ENCODE results near the gene C1QL4. TPM values are rescaled to one million over a fixed set of nuclear protein-coding genes. Genes with fewer than 3 reads are reported as not detected.

Gene C1QL4
- polyA plus RNA-seq, 2 of the 4 experiments (the other 2 are of a cell fraction): 1.5 to 2.8 TPM

GRCh38 chr12:49347311-49348193, 10.6 kb upstream of the C1QL4 start:
- 13% methylated on average over 21 of the region's 37 CpGs for WGBS (ENCODE audit: missing lambda C conversion rate)
- Histone ChIP-seq H3K27ac (peak overlapping the region; percentile 80 to 86), H3K9me3 (no peaks in the 10 kb centered on the region), H3K4me3 (peak overlapping the region; percentile 50), H3K4me1 (peaks cover 48% of the 10 kb centered on the region), H3K4me2 (peak overlapping the region; percentile 82)
- FAIRE-seq (no peak), ATAC-seq (peak; percentile 84 to 90), DNase-seq (ENCODE audit: low read depth in 1 of 2, low spot score in 1 of 2) (peak; percentile 95 to 98)
- POLR2A ChIA-PET: interaction anchor here (1.0 to 2.1 kb wide), 7 partner anchors 11 to 220 kb away, joined by 3 to 11 read pairs (median 5); partner anchors contain the start of genes C1QL4, SPATS2 and TROAP
- CTCF ChIA-PET: interaction anchor here (0.6 to 9.5 kb wide), 73 partner anchors 10 to 702 kb away, joined by 3 to 201 read pairs (median 4); partner anchors contain the start of genes C1QL4, DHH, PRPF40B and PRPH
- TF ChIP-seq RCOR1 (IDR thresholded peaks at IDR 0.05; ENCODE audit: low read depth, low read length): no peak
- peak; percentile 44; the same call in 1 of the 2 replicates for TF ChIP-seq E2F6 (IDR thresholded peaks at IDR 0.05; ENCODE audit: borderline replicate concordance, low read depth)
- TF ChIP-seq REST (IDR thresholded peaks at IDR 0.05): no peak
- TF ChIP-seq EHF (CRISPR knock-in tag; IDR thresholded peaks at IDR 0.05): no peak
- TF ChIP-seq CHD2 (IDR thresholded peaks at IDR 0.05; ENCODE audit: low read length, partially characterized antibody): peak; percentile 28
- TF ChIP-seq ZNF302 (CRISPR knock-in tag; IDR thresholded peaks at IDR 0.05): no peak
- TF ChIP-seq BCL3 (IDR thresholded peaks at IDR 0.05): peak; percentile 70; the same call in 1 of the 3 replicates
- no peak; the same call in 1 of the 2 replicates for TF ChIP-seq ZC3H11A (IDR thresholded peaks at IDR 0.05)
- no peak for TF ChIP-seq HOXB13 (CRISPR knock-in tag; IDR thresholded peaks at IDR 0.05; ENCODE audit: low read depth)
- TF ChIP-seq BHLHE40 (IDR thresholded peaks at IDR 0.05; ENCODE audit: low read depth, low read length): no peak; the same call in 1 of the 2 replicates
- no peak for TF ChIP-seq RNF2 (IDR thresholded peaks at IDR 0.05; ENCODE audit: borderline replicate concordance, low read depth)
- TF ChIP-seq HOXA7 (CRISPR knock-in tag; IDR thresholded peaks at IDR 0.05): no peak
- no peak for TF ChIP-seq NR3C1 (IDR thresholded peaks at IDR 0.05)
- TF ChIP-seq NPAS2 (CRISPR knock-in tag; IDR thresholded peaks at IDR 0.05; ENCODE audit: borderline replicate concordance): no peak
- TF ChIP-seq ESRRA (IDR thresholded peaks at IDR 0.05; ENCODE audit: borderline replicate concordance, low read length): no peak
- no peak for TF ChIP-seq CHD4 (IDR thresholded peaks at IDR 0.05; ENCODE audit: borderline replicate concordance)
- TF ChIP-seq FOSL2 (IDR thresholded peaks at IDR 0.05): no peak
- TF ChIP-seq FOSL2 (CRISPR knock-in tag; IDR thresholded peaks at IDR 0.05): no peak
- TF ChIP-seq HES2 (IDR thresholded peaks at IDR 0.05): no peak
- no peak for TF ChIP-seq ATOH8 (CRISPR knock-in tag; IDR thresholded peaks at IDR 0.05; ENCODE audit: low read depth)
- TF ChIP-seq FOSB (CRISPR knock-in tag; IDR thresholded peaks at IDR 0.05): 0 out of 2 replicates have a peak, but pooled peaks have one; percentile 48
- no peak for TF ChIP-seq TP53 (CRISPR knock-in tag; IDR thresholded peaks at IDR 0.05)
- no peak for TF ChIP-seq USF2 (IDR thresholded peaks at IDR 0.05)
- TF ChIP-seq HOXB5 (CRISPR knock-in tag; IDR thresholded peaks at IDR 0.05): no peak
- TF ChIP-seq PBX3 (IDR thresholded peaks at IDR 0.05): no peak
- peak; percentile 49 to 83; a peak in 3 of 5 replicates for TF ChIP-seq JUN (IDR thresholded peaks at IDR 0.05)
- no peak for TF ChIP-seq NFE2L2 (conservative IDR thresholded peaks at IDR 0.05; ENCODE audit: low read length)
- TF ChIP-seq CBX2 (IDR thresholded peaks at IDR 0.05; ENCODE audit: borderline replicate concordance, low read depth): no peak
- TF ChIP-seq MAZ (IDR thresholded peaks at IDR 0.05; ENCODE audit: borderline replicate concordance, low read depth, low read length): peak; percentile 92; the same call in 1 of the 2 replicates
- TF ChIP-seq RAD21 (conservative IDR thresholded peaks at IDR 0.05 in 1 of 2, IDR thresholded peaks at IDR 0.05 in 1 of 2): peak; percentile 32 to 55; a peak in 4 of 5 replicates
- no peak for TF ChIP-seq HEYL (CRISPR knock-in tag; IDR thresholded peaks at IDR 0.05)
